Suprapubic skin (tissue), 4 donors: ENCODE data around the gene ISG15. TPM values are rescaled to one million over a fixed set of nuclear protein-coding genes. Genes with fewer than 3 reads are reported as not detected.

Experiments used
- DNase-seq, 2 donors: peaks; one replicate each; pipeline ENCODE4 v3.0.0-alpha.2; 2019; ENCODE audit warnings: low spot score in 2 of 2
- H3K27ac ChIP-seq: fragments of 200-600 bp; sonication (generic); one replicate; pipeline ENCODE4 v1.5.1; 2019
- H3K27me3 ChIP-seq: fragments of 200-600 bp; sonication (generic); one replicate; pipeline ENCODE4 v1.5.1; 2019
- H3K36me3 ChIP-seq: fragments of 200-600 bp; sonication (generic); one replicate; pipeline ENCODE4 v1.5.1; 2019
- H3K4me1 ChIP-seq: fragments of 200-600 bp; sonication (generic); one replicate; pipeline ENCODE4 v1.5.1; 2019
- H3K4me3 ChIP-seq: fragments of 200-600 bp; sonication (generic); one replicate; pipeline ENCODE4 v1.5.1; 2019; ENCODE audit warnings: mild to moderate bottlenecking
- H3K9me3 ChIP-seq: fragments of 200-600 bp; sonication (generic); one replicate; pipeline ENCODE4 v1.5.1; 2019
- CTCF ChIP-seq, 2 donors: fragments of 200-600 bp in 1 of 2; fragments of 450-650 bp in 1 of 2; sonication (generic) in 1 of 2; IDR thresholded peaks; one replicate each; pipeline ENCODE4 v1.5.1; 2016 to 2019; ENCODE audit warnings: antibody characterized with exemption in 2 of 2, mild to moderate bottlenecking in 1 of 2, moderate library complexity in 1 of 2
- EP300 ChIP-seq: sonication (generic); formaldehyde crosslinking; IDR thresholded peaks from one replicate; pipeline ENCODE4 v1.6.1; 2017; ENCODE audit warnings: antibody characterized with exemption
- POLR2A ChIP-seq, 2 donors: fragments of 450-650 bp; IDR thresholded peaks; one replicate each; pipeline ENCODE4 v1.6.1; 2017; ENCODE audit warnings: antibody characterized with exemption in 2 of 2, mild to moderate bottlenecking in 2 of 2, moderate library complexity in 2 of 2
- POLR2AphosphoS5 ChIP-seq, 3 donors: sonication (generic); formaldehyde crosslinking; IDR thresholded peaks; one replicate each; pipeline ENCODE4 v1.6.1; 2017; ENCODE audit warnings: antibody characterized with exemption in 3 of 3
- WGBS: methylation state at CpG from one replicate; pipeline ENCODE4 v1.1.5; 2018; 5-methylcytosine and 5-hydroxymethylcytosine counted together
- total RNA-seq, 4 donors: library from RNA; depleted of rRNA; stranded (reverse); fragments of >200 nt; gene quantifications; one replicate each; pipeline ENCODE4 v1.1.0, GENCODE V29; 2016

ISG15 gene
- total RNA-seq, 4 donors from 2014 or later, result 5.4 to 10.1 (median 7.9) TPM

- H3K27me3 ChIP-seq, result no peaks in the 10 kb centered on the region
- no peak overlapping the region for H3K27ac ChIP-seq
- no peak overlapping the region for H3K4me3 ChIP-seq
- H3K4me1 ChIP-seq, result peaks cover 5% of the 10 kb centered on the region
- H3K36me3 ChIP-seq, result peaks cover 67% of the 10 kb centered on the region
- H3K9me3 ChIP-seq, result no peaks in the 10 kb centered on the region
- DNase-seq, result no peak
- TF ChIP-seq EP300, result no peak
- 92% methylated on average over 16 of the region's 20 CpGs for WGBS
Observed at GRCh38 chr1:1046243-1046642, 32.9 kb downstream of the ISG15 start.

- no peak for DNase-seq
- peaks cover 3% of the 10 kb centered on the region for H3K4me1 ChIP-seq
- H3K9me3 ChIP-seq, result no peaks in the 10 kb centered on the region
- no peak overlapping the region for H3K4me3 ChIP-seq
- TF ChIP-seq EP300, result no peak
- no peak for TF ChIP-seq POLR2AphosphoS5 (IDR thresholded peaks at IDR 0.05)
- TF ChIP-seq POLR2A (IDR thresholded peaks at IDR 0.05), result no peak
- WGBS, result 94% methylated on average over 20 of the region's 26 CpGs
- no peaks in the 10 kb centered on the region for H3K27me3 ChIP-seq
- H3K27ac ChIP-seq, result no peak overlapping the region
- peaks cover 72% of the 10 kb centered on the region for H3K36me3 ChIP-seq
Observed at GRCh38 chr1:1046767-1047166, 33.5 kb downstream of the ISG15 start.

- H3K4me3 ChIP-seq, result no peak overlapping the region
- DNase-seq, result no peak
- no peak overlapping the region for H3K27ac ChIP-seq
- peaks cover 3% of the 10 kb centered on the region for H3K4me1 ChIP-seq
- WGBS, result 95% methylated on average over 8 of the region's 19 CpGs
- no peak for TF ChIP-seq POLR2AphosphoS5 (IDR thresholded peaks at IDR 0.05)
- TF ChIP-seq CTCF (IDR thresholded peaks at IDR 0.05), result no peak
- H3K9me3 ChIP-seq, result no peaks in the 10 kb centered on the region
- peaks cover 76% of the 10 kb centered on the region for H3K36me3 ChIP-seq
- no peaks in the 10 kb centered on the region for H3K27me3 ChIP-seq
Observed at GRCh38 chr1:1047407-1047806, 34.1 kb downstream of the ISG15 start.

- Histone ChIP-seq H3K27me3 (no peaks in the 10 kb centered on the region), H3K4me1 (peaks cover 3% of the 10 kb centered on the region), H3K4me3 (no peak overlapping the region), H3K36me3 (peaks cover 77% of the 10 kb centered on the region), H3K27ac (no peak overlapping the region), H3K9me3 (no peaks in the 10 kb centered on the region)
- DNase-seq, result no peak
- TF ChIP-seq CTCF (IDR thresholded peaks at IDR 0.05) (no peak), EP300 (no peak), POLR2AphosphoS5 (IDR thresholded peaks at IDR 0.05) (no peak), POLR2A (IDR thresholded peaks at IDR 0.05) (no peak)
- WGBS, result 94% methylated on average over 10 of the region's 25 CpGs
Observed at GRCh38 chr1:1047963-1048362, 34.7 kb downstream of the ISG15 start.

- no peaks in the 10 kb centered on the region for H3K9me3 ChIP-seq
- TF ChIP-seq POLR2AphosphoS5 (IDR thresholded peaks at IDR 0.05), result no peak
- no peak for TF ChIP-seq EP300
- no peak for TF ChIP-seq POLR2A (IDR thresholded peaks at IDR 0.05)
- TF ChIP-seq CTCF (IDR thresholded peaks at IDR 0.05), result no peak
- no peak for DNase-seq
- no peak overlapping the region for H3K27ac ChIP-seq
- 86% methylated on average over 16 of the region's 28 CpGs for WGBS
- H3K4me1 ChIP-seq, result peaks cover 3% of the 10 kb centered on the region
- no peak overlapping the region for H3K4me3 ChIP-seq
- H3K27me3 ChIP-seq, result no peaks in the 10 kb centered on the region
- H3K36me3 ChIP-seq, result peaks cover 77% of the 10 kb centered on the region
Observed at GRCh38 chr1:1048765-1049164, 35.5 kb downstream of the ISG15 start.

GRCh38 chr1:1049318-1050165 lies 36.2 kb downstream of the ISG15 start:
- no peaks in the 10 kb centered on the region for H3K27me3 ChIP-seq
- no peak overlapping the region for H3K4me3 ChIP-seq
- WGBS, result 87% methylated on average over 26 of the region's 57 CpGs
- no peak for DNase-seq
- TF ChIP-seq EP300 (no peak), CTCF (IDR thresholded peaks at IDR 0.05) (no peak), POLR2AphosphoS5 (IDR thresholded peaks at IDR 0.05) (no peak), POLR2A (IDR thresholded peaks at IDR 0.05) (no peak)
- H3K9me3 ChIP-seq, result no peaks in the 10 kb centered on the region
- H3K4me1 ChIP-seq, result peaks cover 3% of the 10 kb centered on the region
- H3K27ac ChIP-seq, result no peak overlapping the region
- H3K36me3 ChIP-seq, result peaks cover 77% of the 10 kb centered on the region
